Activated B cell treated with CpG ODN at 0.5 μM for 24 hours (primary cell): ENCODE measurements around the gene FBXW2. TPM values are rescaled to one million over a fixed set of nuclear protein-coding genes. Genes with fewer than 3 reads are reported as not detected.
"Not testable (repeated sequence)": the region's sequence is repeated elsewhere in the genome, so short reads cannot be mapped to it uniquely, and the experiment has no call there.

Source experiments
- ATAC-seq: fragments of 200-7000 bp; cut with Tn5 transposase; one replicate; pipeline ENCODE4 v1.10.0; 2021; ENCODE audit warnings: low read depth, mild to moderate bottlenecking, moderate library complexity
- CTCF ChIA-PET: fragments of 350-600 bp; sonication (Branson Sonifier 250); formaldehyde crosslinking; loops from one replicate; lab custom pipeline; 2021; ENCODE audit warnings: antibody characterized with exemption; lab: Charles Lee
- POLR2A ChIA-PET: fragments of 350-600 bp; sonication (Branson Sonifier 250); formaldehyde crosslinking; loops from one replicate; lab custom pipeline; 2021; ENCODE audit warnings: antibody characterized with exemption; lab: Charles Lee
- DNase-seq: peaks from one replicate; pipeline ENCODE4 v3.0.0; 2022
- H3K27ac Mint-ChIP-seq: one replicate; pipeline ENCODE4 v1.8.0; 2020; ENCODE audit warnings: mixed read lengths
- H3K27me3 Mint-ChIP-seq: one replicate; pipeline ENCODE4 v1.8.0; 2021; ENCODE audit warnings: mixed read lengths
- H3K36me3 Mint-ChIP-seq: one replicate; pipeline ENCODE4 v1.8.0; 2021; ENCODE audit warnings: low read depth, mixed read lengths
- H3K4me1 Mint-ChIP-seq: one replicate; pipeline ENCODE4 v1.8.0; 2021; ENCODE audit warnings: mixed read lengths
- H3K4me3 Mint-ChIP-seq: one replicate; pipeline ENCODE4 v1.8.0; 2020; ENCODE audit warnings: mild to moderate bottlenecking, mixed read lengths
- H3K9me3 Mint-ChIP-seq: one replicate; pipeline ENCODE4 v1.8.0; 2020; ENCODE audit warnings: mixed read lengths
- CTCF ChIP-seq: fragments of 200-600 bp; IDR thresholded peaks from one replicate; pipeline ENCODE4 v1.8.0; 2022; ENCODE audit warnings: antibody characterized with exemption, mild to moderate bottlenecking
- intact Hi-C: fragments of 100-400 bp; cut with micrococcal nuclease; formaldehyde crosslinking; loops from one replicate; pipeline ENCODE4 v1.15.1; 2024
- total RNA-seq: library from RNA; stranded (reverse); gene quantifications from 2 replicates; pipeline ENCODE4 v1.2.3, GENCODE V29; 2022

FBXW2 gene
- total RNA-seq, 1 donor from 2014 or later: 77.9 TPM

- intact Hi-C loops: loop anchor here (1.0 to 5.0 kb wide), 9 partner anchors 137 to 741 kb away; partner anchors contain the start of gene GGTA1
- POLR2A ChIA-PET: interaction anchor here (0.8 to 1.2 kb wide), 4 partner anchors 37 to 452 kb away, joined by 3 to 5 read pairs (median 3); partner anchors contain the start of gene FBXW2
- peaks cover 24% of the 10 kb centered on the region for H3K4me1 Mint-ChIP-seq
- H3K27ac Mint-ChIP-seq: no peak overlapping the region
- no peak overlapping the region for H3K4me3 Mint-ChIP-seq
- CTCF ChIA-PET: interaction anchor here (0.6 to 7.5 kb wide), 26 partner anchors 10 to 648 kb away, joined by 3 to 135 read pairs (median 4); no protein-coding TSS in a partner anchor
- DNase-seq (peak; percentile 26), ATAC-seq (peak; percentile 85)
- no peaks in the 10 kb centered on the region for H3K27me3 Mint-ChIP-seq
- peaks cover 18% of the 10 kb centered on the region for H3K36me3 Mint-ChIP-seq
- H3K9me3 Mint-ChIP-seq: no peaks in the 10 kb centered on the region
- peak; percentile 71 for TF ChIP-seq CTCF
These were observed 37.3 kb downstream of the FBXW2 start for GRCh38 chr9:120755810-120756434.

- intact Hi-C loops: loop anchor here (1.0 to 5.0 kb wide), 7 partner anchors 136 to 742 kb away; partner anchors contain the start of gene GGTA1
- DNase-seq (no peak), ATAC-seq (no peak)
- no peak overlapping the region for H3K27ac Mint-ChIP-seq
- POLR2A ChIA-PET: interaction anchor here (1.0 to 1.1 kb wide), 2 partner anchors 305 to 452 kb away, joined by 3 read pairs; no protein-coding TSS in a partner anchor
- no peaks in the 10 kb centered on the region for H3K9me3 Mint-ChIP-seq
- H3K36me3 Mint-ChIP-seq: peaks cover 14% of the 10 kb centered on the region
- H3K27me3 Mint-ChIP-seq: no peaks in the 10 kb centered on the region
- H3K4me1 Mint-ChIP-seq: peaks cover 24% of the 10 kb centered on the region
- CTCF ChIA-PET: interaction anchor here (0.6 to 7.5 kb wide), 16 partner anchors 9 to 645 kb away, joined by 3 to 135 read pairs (median 5); no protein-coding TSS in a partner anchor
- TF ChIP-seq CTCF: no peak
- H3K4me3 Mint-ChIP-seq: no peak overlapping the region
These were observed 38.2 kb downstream of the FBXW2 start for GRCh38 chr9:120755044-120755443.

- Mint-ChIP-seq H3K4me3 (no peak overlapping the region), H3K9me3 (no peaks in the 10 kb centered on the region), H3K36me3 (no peaks in the 10 kb centered on the region), H3K4me1 (no peaks in the 10 kb centered on the region), H3K27ac (no peak overlapping the region), H3K27me3 (no peaks in the 10 kb centered on the region)
- ChIA-PET CTCF (interaction anchor here (1.2 kb wide), 1 partner anchor 310 kb away, joined by 5 read pairs; no protein-coding TSS in a partner anchor), POLR2A (no interaction called here)
- TF ChIP-seq CTCF: no peak
- intact Hi-C loops: no loop called here
- DNase-seq (no peak), ATAC-seq (no peak)
These were observed 42.8 kb downstream of the FBXW2 start for GRCh38 chr9:120750421-120750820.

- H3K4me1 Mint-ChIP-seq, H3K9me3 Mint-ChIP-seq, ATAC-seq, H3K27ac Mint-ChIP-seq, H3K27me3 Mint-ChIP-seq, DNase-seq, H3K4me3 Mint-ChIP-seq, POLR2A ChIA-PET, H3K36me3 Mint-ChIP-seq, intact Hi-C loops: not testable (repeated sequence)
- CTCF ChIA-PET: interaction anchor here (1.9 kb wide), 1 partner anchor 9 kb away, joined by 5 read pairs; no protein-coding TSS in a partner anchor
These were observed 46.9 kb downstream of the FBXW2 start for GRCh38 chr9:120746366-120746765.

GRCh38 chr9:120745278-120745677 lies 47.9 kb downstream of the FBXW2 start:
- Mint-ChIP-seq H3K27ac (no peak overlapping the region), H3K4me3 (no peak overlapping the region), H3K27me3 (no peaks in the 10 kb centered on the region), H3K9me3 (no peaks in the 10 kb centered on the region), H3K36me3 (no peaks in the 10 kb centered on the region), H3K4me1 (no peaks in the 10 kb centered on the region)
- intact Hi-C loops: no loop called here
- ChIA-PET CTCF (interaction anchor here (1.9 kb wide), 1 partner anchor 10 kb away, joined by 5 read pairs; no protein-coding TSS in a partner anchor), POLR2A (no interaction called here)
- TF ChIP-seq CTCF: no peak
- DNase-seq: no peak
- no peak for ATAC-seq
